ENCODE data around the gene CHIC1. TPM values are rescaled to one million over a fixed set of nuclear protein-coding genes. Genes with fewer than 3 reads are reported as not detected.

CHIC1 gene
- total RNA-seq, 4 donors from 2014 or later = 5.5 to 9.3 (median 6.4) TPM

DNA sequence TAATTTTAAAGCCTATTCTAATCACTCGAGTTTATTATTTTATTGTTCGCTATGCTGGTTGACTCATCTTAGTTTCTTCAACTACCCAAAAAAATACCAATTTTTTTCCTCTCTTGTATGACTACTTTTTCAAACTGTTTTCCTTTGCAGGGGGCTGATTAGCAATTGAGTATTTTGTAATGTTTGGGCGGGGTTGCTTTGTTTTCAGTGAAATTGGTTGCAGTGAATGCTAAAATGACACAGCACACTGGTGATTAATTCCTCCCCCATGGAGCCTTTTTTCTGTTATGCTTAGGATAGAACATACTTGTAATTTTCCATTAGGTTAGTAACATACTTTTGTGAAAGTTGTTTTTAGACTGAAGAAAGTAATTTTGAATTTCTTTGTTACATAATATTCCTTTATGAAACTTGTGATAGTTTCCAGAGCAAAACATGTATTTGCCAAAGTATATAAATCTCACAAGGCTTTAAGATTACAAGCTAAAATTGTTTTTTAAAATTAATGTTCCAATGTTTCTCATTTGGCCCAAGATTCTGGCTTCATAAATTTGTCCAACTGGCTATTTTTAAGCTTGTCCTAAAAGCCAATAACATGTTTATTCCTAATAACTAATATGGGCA lies 120.4 kb downstream of the CHIC1 start:
- TF ChIP-seq, protein P1, sequence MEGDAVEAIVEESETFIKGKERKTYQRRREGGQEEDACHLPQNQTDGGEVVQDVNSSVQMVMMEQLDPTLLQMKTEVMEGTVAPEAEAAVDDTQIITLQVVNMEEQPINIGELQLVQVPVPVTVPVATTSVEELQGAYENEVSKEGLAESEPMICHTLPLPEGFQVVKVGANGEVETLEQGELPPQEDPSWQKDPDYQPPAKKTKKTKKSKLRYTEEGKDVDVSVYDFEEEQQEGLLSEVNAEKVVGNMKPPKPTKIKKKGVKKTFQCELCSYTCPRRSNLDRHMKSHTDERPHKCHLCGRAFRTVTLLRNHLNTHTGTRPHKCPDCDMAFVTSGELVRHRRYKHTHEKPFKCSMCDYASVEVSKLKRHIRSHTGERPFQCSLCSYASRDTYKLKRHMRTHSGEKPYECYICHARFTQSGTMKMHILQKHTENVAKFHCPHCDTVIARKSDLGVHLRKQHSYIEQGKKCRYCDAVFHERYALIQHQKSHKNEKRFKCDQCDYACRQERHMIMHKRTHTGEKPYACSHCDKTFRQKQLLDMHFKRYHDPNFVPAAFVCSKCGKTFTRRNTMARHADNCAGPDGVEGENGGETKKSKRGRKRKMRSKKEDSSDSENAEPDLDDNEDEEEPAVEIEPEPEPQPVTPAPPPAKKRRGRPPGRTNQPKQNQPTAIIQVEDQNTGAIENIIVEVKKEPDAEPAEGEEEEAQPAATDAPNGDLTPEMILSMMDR (IDR thresholded peaks at IDR 0.05; ENCODE audit: low read depth) = no peak

DNA sequence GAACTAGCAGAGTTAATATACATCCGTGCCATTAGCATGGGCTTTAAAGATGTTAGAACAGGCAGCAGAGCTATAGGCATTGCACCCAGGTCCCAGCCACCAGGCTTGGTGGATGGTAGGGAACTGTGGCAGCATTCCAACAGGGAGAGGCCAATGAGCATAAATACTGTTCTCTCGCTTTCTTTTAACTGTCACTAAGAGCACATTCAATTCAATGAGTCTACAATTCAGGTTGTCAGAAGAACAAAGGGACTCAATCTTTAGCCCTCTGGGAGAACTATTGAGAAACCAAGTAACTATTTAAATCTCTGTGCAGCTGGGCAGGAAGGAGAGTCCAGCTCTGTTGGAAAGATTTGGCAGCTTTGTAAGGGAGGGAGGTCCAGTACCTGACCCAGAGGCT lies 165.6 kb downstream of the CHIC1 start:
- TF ChIP-seq, protein P1 (IDR thresholded peaks at IDR 0.05; ENCODE audit: low read depth) = no peak

Other genes with a start within 250 kb of the CHIC1 start
- not detected for gene CDX4, start 116.1 kb upstream of the CHIC1 start, total RNA-seq

Data from subcutaneous adipose tissue (tissue), 4 donors.